IMR-90 (cell line): ENCODE results near the gene AMBP. TPM values are rescaled to one million over a fixed set of nuclear protein-coding genes. Genes with fewer than 3 reads are reported as not detected.

Experiments used
- ATAC-seq: fragments of 200-7000 bp; cut with Tn5 transposase; 2 replicates; pipeline ENCODE4 v1.9.1; 2020; ENCODE audit warnings: low read depth, mild to moderate bottlenecking, moderate library complexity
- BruUV-seq: library from RNA; stranded (reverse); fragments of 400-500 nt; replicated peaks from 2 replicates; lab custom pipeline; 2021; lab: Mats Ljungman, UMichigan
- CTCF ChIA-PET: fragments of 300-600 bp; formaldehyde crosslinking; extraction: SDS; loops from one replicate; lab custom pipeline; 2021; ENCODE audit warnings: antibody characterized with exemption; lab: Yijun Ruan, JAX
- POLR2A ChIA-PET: fragments of 300-600 bp; sonication (Branson Sonifier 250); formaldehyde crosslinking; loops from one replicate; lab custom pipeline; 2022; ENCODE audit warnings: antibody characterized with exemption; ENCODE audit not compliant: unreplicated experiment; lab: Charles Lee
- DNase-seq: peaks from one replicate; pipeline ENCODE4 v3.0.0; 2013
- H2AFZ ChIP-seq: replicated peaks from 2 replicates; pipeline ENCODE3; 2013; ENCODE audit warnings: low read length, mild to moderate bottlenecking; ENCODE audit not compliant: poor library complexity
- H2AK5ac ChIP-seq: 2 replicates; pipeline ENCODE4 v1.6.1; 2013; ENCODE audit warnings: low read depth, low read length, inconsistent platforms
- H2AK9ac ChIP-seq: replicated peaks from 2 replicates; pipeline ENCODE3; 2013; ENCODE audit warnings: mild to moderate bottlenecking, low read depth, low read length, moderate library complexity; ENCODE audit not compliant: poor library complexity
- H2BK120ac ChIP-seq: 2 replicates; pipeline ENCODE4 v1.6.1; 2013; ENCODE audit warnings: low read depth, low read length, inconsistent platforms
- H2BK15ac ChIP-seq: 3 replicates; pipeline ENCODE4 v1.6.1; 2013; ENCODE audit warnings: low read depth, low read length, inconsistent platforms
- H2BK20ac ChIP-seq: 2 replicates; pipeline ENCODE4 v1.6.1; 2013; ENCODE audit warnings: low read depth, mild to moderate bottlenecking, inconsistent platforms, low read length, moderate library complexity
- H2BK5ac ChIP-seq: 2 replicates; pipeline ENCODE4 v1.6.1; 2013; ENCODE audit warnings: mild to moderate bottlenecking, low read depth, low read length, inconsistent platforms; ENCODE audit not compliant: poor library complexity, severe bottlenecking
- H3K14ac ChIP-seq: replicated peaks from 2 replicates; pipeline ENCODE4 v1.6.1; 2013; ENCODE audit warnings: low read depth, low read length, inconsistent platforms
- H3K18ac ChIP-seq: 2 replicates; pipeline ENCODE4 v1.6.1; 2013; ENCODE audit warnings: low read depth, low read length, control low read depth
- H3K23ac ChIP-seq: 2 replicates; pipeline ENCODE4 v1.6.1; 2013; ENCODE audit warnings: low read depth, low read length, inconsistent platforms
- H3K27ac ChIP-seq: 2 replicates; pipeline ENCODE4 v1.5.1; 2013; ENCODE audit warnings: mild to moderate bottlenecking, control low read depth, low read length; ENCODE audit not compliant: insufficient read depth
- H3K27me3 ChIP-seq: 2 replicates; pipeline ENCODE4 v1.6.1; 2013; ENCODE audit warnings: low read length; ENCODE audit not compliant: control insufficient read depth, insufficient read depth
- H3K36me3 ChIP-seq: 2 replicates; pipeline ENCODE4 v1.6.1; 2013; ENCODE audit warnings: low read length, mixed read lengths; ENCODE audit not compliant: control insufficient read depth, insufficient read depth
- H3K4ac ChIP-seq: 2 replicates; pipeline ENCODE4 v1.6.1; 2013; ENCODE audit warnings: low read depth, low read length, inconsistent platforms
- H3K4me1 ChIP-seq: 2 replicates; pipeline ENCODE4 v1.6.1; 2013; ENCODE audit warnings: low read length, mixed read lengths; ENCODE audit not compliant: control insufficient read depth, insufficient read depth
- H3K4me2 ChIP-seq: 2 replicates; pipeline ENCODE4 v1.6.1; 2013; ENCODE audit warnings: low read depth, mild to moderate bottlenecking, control low read depth, low read length, moderate library complexity
- H3K4me3 ChIP-seq: 2 replicates; pipeline ENCODE4 v1.5.1; 2013; ENCODE audit warnings: low read depth, mild to moderate bottlenecking, control low read depth, low read length, moderate library complexity; ENCODE audit not compliant: insufficient read depth
- H3K56ac ChIP-seq: 2 replicates; pipeline ENCODE4 v1.6.1; 2013; ENCODE audit warnings: low read length, inconsistent platforms; ENCODE audit not compliant: insufficient read depth; ENCODE audit errors: extremely low read depth
- H3K79me1 ChIP-seq, 2 experiments: 2 replicates each; pipeline ENCODE4 v1.6.1; 2013; ENCODE audit warnings: low read length in 2 of 2, inconsistent platforms in 1 of 2, low read depth in 1 of 2
- H3K9ac ChIP-seq: 2 replicates; pipeline ENCODE4 v1.6.1; 2013; ENCODE audit warnings: low read depth, low read length, control low read depth
- H3K9me1 ChIP-seq: 2 replicates; pipeline ENCODE4 v1.6.1; 2013; ENCODE audit warnings: low read length, inconsistent platforms; ENCODE audit not compliant: insufficient read depth
- H3K9me3 ChIP-seq: 2 replicates; pipeline ENCODE4 v1.6.1; 2013; ENCODE audit warnings: low read length; ENCODE audit not compliant: control insufficient read depth, insufficient read depth
- H4K20me1 ChIP-seq: 2 replicates; pipeline ENCODE4 v1.6.1; 2013; ENCODE audit warnings: low read length, inconsistent platforms; ENCODE audit not compliant: insufficient read depth
- H4K5ac ChIP-seq: 2 replicates; pipeline ENCODE4 v1.6.1; 2013; ENCODE audit warnings: mild to moderate bottlenecking, low read depth, low read length, control low read depth
- H4K8ac ChIP-seq, 2 experiments: 2 replicates each; pipeline ENCODE4 v1.6.1; 2013; ENCODE audit warnings: low read depth in 2 of 2, low read length in 2 of 2, control low read depth in 1 of 2, inconsistent platforms in 1 of 2
- H4K91ac ChIP-seq: 2 replicates; pipeline ENCODE4 v1.6.1; 2013; ENCODE audit warnings: low read depth, low read length, inconsistent platforms; ENCODE audit not compliant: insufficient read depth
- BHLHE40 ChIP-seq: fragments of 150-350 bp; IDR thresholded peaks from 2 replicates; pipeline ENCODE4 v1.6.1; 2016; ENCODE audit warnings: mild to moderate bottlenecking, low read depth, low read length
- FOS ChIP-seq: fragments of 150-350 bp; IDR thresholded peaks from 2 replicates; pipeline ENCODE4 v1.6.1; 2016; ENCODE audit warnings: low read depth, low read length
- MAFK ChIP-seq: IDR thresholded peaks from 2 replicates; pipeline ENCODE4 v1.6.1; 2012; ENCODE audit warnings: low read depth, low read length, improper control_type of control experiment
- MAZ ChIP-seq: IDR thresholded peaks from 2 replicates; pipeline ENCODE4 v1.6.1; 2012; ENCODE audit warnings: low read depth, mild to moderate bottlenecking, low read length, improper control_type of control experiment, moderate library complexity, borderline replicate concordance
- MXI1 ChIP-seq: IDR thresholded peaks from 2 replicates; pipeline ENCODE4 v1.6.1; 2012; ENCODE audit warnings: low read depth, mild to moderate bottlenecking, low read length, moderate library complexity, borderline replicate concordance
- POLR2A ChIP-seq: IDR thresholded peaks from 2 replicates; pipeline ENCODE4 v1.6.1; 2012; ENCODE audit warnings: mild to moderate bottlenecking, low read depth, low read length
- RCOR1 ChIP-seq: IDR thresholded peaks from 2 replicates; pipeline ENCODE4 v1.6.1; 2012; ENCODE audit warnings: mild to moderate bottlenecking, low read length, improper control_type of control experiment; ENCODE audit not compliant: insufficient replicate concordance
- RFX5 ChIP-seq: IDR thresholded peaks from 2 replicates; pipeline ENCODE4 v1.8.0; 2012; ENCODE audit warnings: low read depth, mild to moderate bottlenecking, low read length, moderate library complexity
- WGBS, 2 experiments: methylation state at CpG; one replicate each; pipeline versions ENCODE4 v1.1.5 to v1.1.7; 2013; ENCODE audit warnings: missing lambda C conversion rate in 2 of 2; ENCODE audit not compliant: insufficient read length in 1 of 2; ENCODE audit errors: extremely low coverage in 2 of 2; 5-methylcytosine and 5-hydroxymethylcytosine counted together
- dilution Hi-C: fragments of 300-500 bp; cut with HindIII; formaldehyde crosslinking; loops from one replicate; pipeline ENCODE4 v1.14.3; 2018; ENCODE audit warnings: low sequenced_read_pairs; ENCODE audit not compliant: unreplicated experiment
- in situ Hi-C: fragments of 300-500 bp; cut with MboI; formaldehyde crosslinking; loops from 3 replicates; pipeline ENCODE4 v1.14.3; 2019; ENCODE audit warnings: low sequenced_read_pairs, inconsistent platforms, mixed read lengths
- intact Hi-C: fragments of 100-400 bp; cut with micrococcal nuclease; formaldehyde crosslinking; loops from 2 replicates; pipeline ENCODE4 v1.10.0; 2022
- polyA plus RNA-seq, 3 experiments: library from polyadenylated mRNA; depleted of rRNA; stranded (reverse); fragments of >200 nt; gene quantifications; 2 replicates each; pipeline ENCODE4 v1.2.3, GENCODE V29; 2012; ENCODE audit warnings: low replicate concordance in 1 of 3
- total RNA-seq: library from RNA; depleted of rRNA; stranded (reverse); fragments of >200 nt; gene quantifications from 2 replicates; pipeline ENCODE4 v1.2.3, GENCODE V29; 2012
- TF ChIP-seq, protein P1 (sequence below): conservative IDR thresholded peaks from 2 replicates; pipeline ENCODE4 v1.5.1; 2012; ENCODE audit warnings: mild to moderate bottlenecking, low read depth, low read length, improper control_type of control experiment

Gene AMBP
- total and polyA plus RNA-seq, 2 of the 4 experiments (the other 2 are of a cell fraction): not detected

DNA sequence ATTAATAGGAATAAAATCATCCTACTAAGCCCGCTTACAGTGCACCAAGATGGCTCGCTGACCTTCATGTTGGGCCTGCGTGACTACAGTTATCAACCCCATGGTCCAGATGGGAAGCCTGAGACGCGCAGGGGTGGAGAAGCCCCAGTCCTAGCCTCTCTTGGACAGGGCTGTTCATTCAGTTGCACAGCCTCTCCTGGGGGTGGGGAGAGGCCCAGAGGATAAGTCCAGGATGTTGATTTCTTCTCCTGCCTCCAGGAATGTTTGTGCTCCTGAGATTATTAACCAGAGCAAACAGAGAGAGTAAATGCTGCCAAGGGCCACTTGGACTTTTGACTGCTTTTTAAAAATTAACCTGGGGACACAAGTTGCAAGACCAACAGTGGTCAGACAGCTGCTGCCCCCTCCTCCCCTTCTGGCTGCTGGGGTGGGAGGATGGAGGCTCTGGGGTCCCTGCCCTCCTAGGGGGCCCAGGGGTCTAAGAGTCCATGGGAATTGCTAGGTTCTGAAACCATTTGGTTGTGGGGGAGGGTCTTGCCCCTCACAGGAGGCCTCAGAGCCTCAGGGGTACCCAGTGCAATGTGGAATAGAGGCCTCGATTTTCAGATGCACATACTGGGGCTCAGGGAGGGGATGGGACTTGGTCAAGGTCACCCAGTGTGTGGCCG, 2.8 kb upstream of the AMBP start:
- no peak overlapping the region for H3K56ac ChIP-seq
- H3K14ac ChIP-seq: no peak overlapping the region
- H2AK5ac ChIP-seq: no peak overlapping the region
- no peak overlapping the region for H2BK15ac ChIP-seq
- ChIA-PET CTCF (no interaction called here), POLR2A (interaction anchor here (0.6 kb wide), 1 partner anchor 86 kb away, joined by 3 read pairs; no protein-coding TSS in a partner anchor)
- H4K91ac ChIP-seq: no peak overlapping the region
- H3K36me3 ChIP-seq: no peaks in the 10 kb centered on the region
- WGBS, 2 experiments: 84% methylated on average over 6 of the region's 7 CpGs; no CpG with 5 or more reads in 1 of the 2 experiments
- intact Hi-C loops: no loop called here
- H3K9me3 ChIP-seq: no peaks in the 10 kb centered on the region; the same call in 1 of the 2 replicates
- H3K79me1 ChIP-seq: no peaks in the 10 kb centered on the region
- H2BK5ac ChIP-seq: no peak overlapping the region
- H3K9me1 ChIP-seq: no peaks in the 10 kb centered on the region
- no peak overlapping the region for H3K4me2 ChIP-seq
- H2BK20ac ChIP-seq: no peak overlapping the region
- TF ChIP-seq MAFK (no peak), POLR2A (no peak), MXI1 (no peak), MAZ (no peak), RFX5 (no peak), FOS (no peak), RCOR1 (no peak), BHLHE40 (no peak)
- TF ChIP-seq, protein P1, sequence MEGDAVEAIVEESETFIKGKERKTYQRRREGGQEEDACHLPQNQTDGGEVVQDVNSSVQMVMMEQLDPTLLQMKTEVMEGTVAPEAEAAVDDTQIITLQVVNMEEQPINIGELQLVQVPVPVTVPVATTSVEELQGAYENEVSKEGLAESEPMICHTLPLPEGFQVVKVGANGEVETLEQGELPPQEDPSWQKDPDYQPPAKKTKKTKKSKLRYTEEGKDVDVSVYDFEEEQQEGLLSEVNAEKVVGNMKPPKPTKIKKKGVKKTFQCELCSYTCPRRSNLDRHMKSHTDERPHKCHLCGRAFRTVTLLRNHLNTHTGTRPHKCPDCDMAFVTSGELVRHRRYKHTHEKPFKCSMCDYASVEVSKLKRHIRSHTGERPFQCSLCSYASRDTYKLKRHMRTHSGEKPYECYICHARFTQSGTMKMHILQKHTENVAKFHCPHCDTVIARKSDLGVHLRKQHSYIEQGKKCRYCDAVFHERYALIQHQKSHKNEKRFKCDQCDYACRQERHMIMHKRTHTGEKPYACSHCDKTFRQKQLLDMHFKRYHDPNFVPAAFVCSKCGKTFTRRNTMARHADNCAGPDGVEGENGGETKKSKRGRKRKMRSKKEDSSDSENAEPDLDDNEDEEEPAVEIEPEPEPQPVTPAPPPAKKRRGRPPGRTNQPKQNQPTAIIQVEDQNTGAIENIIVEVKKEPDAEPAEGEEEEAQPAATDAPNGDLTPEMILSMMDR: no peak
- dilution Hi-C loops: no loop called here
- H4K8ac ChIP-seq: no peak overlapping the region
- H3K27ac ChIP-seq: no peak overlapping the region
- no TSS peak for BruUV-seq
- in situ Hi-C loops: no loop called here
- H2AFZ ChIP-seq: no peak overlapping the region
- ATAC-seq: no peak
- H2AK9ac ChIP-seq: no peak overlapping the region
- DNase-seq: no peak
- no peaks in the 10 kb centered on the region; the same call in 1 of the 2 replicates for H4K20me1 ChIP-seq
- H2BK120ac ChIP-seq: no peak overlapping the region
- peaks cover 41% of the 10 kb centered on the region for H3K27me3 ChIP-seq
- no peak overlapping the region for H3K4me3 ChIP-seq
- no peak overlapping the region for H4K5ac ChIP-seq
- H3K23ac ChIP-seq: no peak overlapping the region
- no peak overlapping the region for H3K18ac ChIP-seq
- no peak overlapping the region for H3K9ac ChIP-seq
- H3K4ac ChIP-seq: no peak overlapping the region
- H3K4me1 ChIP-seq: no peaks in the 10 kb centered on the region; the same call in 1 of the 2 replicates
